Activated gamma-delta T cell treated with anti-CD3 and anti-CD28 coated beads, Interleukin-2, amount 50 U/mL, for 16 hours (primary cell): ENCODE results near the gene FRMPD2.

ENCODE experiments used
- DNase-seq: peaks from one replicate; pipeline ENCODE4 v3.0.0-alpha.2; 2020; ENCODE audit warnings: low read depth

Gene FRMPD2, protein sequence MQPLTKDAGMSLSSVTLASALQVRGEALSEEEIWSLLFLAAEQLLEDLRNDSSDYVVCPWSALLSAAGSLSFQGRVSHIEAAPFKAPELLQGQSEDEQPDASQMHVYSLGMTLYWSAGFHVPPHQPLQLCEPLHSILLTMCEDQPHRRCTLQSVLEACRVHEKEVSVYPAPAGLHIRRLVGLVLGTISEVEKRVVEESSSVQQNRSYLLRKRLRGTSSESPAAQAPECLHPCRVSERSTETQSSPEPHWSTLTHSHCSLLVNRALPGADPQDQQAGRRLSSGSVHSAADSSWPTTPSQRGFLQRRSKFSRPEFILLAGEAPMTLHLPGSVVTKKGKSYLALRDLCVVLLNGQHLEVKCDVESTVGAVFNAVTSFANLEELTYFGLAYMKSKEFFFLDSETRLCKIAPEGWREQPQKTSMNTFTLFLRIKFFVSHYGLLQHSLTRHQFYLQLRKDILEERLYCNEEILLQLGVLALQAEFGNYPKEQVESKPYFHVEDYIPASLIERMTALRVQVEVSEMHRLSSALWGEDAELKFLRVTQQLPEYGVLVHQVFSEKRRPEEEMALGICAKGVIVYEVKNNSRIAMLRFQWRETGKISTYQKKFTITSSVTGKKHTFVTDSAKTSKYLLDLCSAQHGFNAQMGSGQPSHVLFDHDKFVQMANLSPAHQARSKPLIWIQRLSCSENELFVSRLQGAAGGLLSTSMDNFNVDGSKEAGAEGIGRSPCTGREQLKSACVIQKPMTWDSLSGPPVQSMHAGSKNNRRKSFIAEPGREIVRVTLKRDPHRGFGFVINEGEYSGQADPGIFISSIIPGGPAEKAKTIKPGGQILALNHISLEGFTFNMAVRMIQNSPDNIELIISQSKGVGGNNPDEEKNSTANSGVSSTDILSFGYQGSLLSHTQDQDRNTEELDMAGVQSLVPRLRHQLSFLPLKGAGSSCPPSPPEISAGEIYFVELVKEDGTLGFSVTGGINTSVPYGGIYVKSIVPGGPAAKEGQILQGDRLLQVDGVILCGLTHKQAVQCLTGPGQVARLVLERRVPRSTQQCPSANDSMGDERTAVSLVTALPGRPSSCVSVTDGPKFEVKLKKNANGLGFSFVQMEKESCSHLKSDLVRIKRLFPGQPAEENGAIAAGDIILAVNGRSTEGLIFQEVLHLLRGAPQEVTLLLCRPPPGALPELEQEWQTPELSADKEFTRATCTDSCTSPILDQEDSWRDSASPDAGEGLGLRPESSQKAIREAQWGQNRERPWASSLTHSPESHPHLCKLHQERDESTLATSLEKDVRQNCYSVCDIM (N-terminal part only)

GRCh38 chr10:48274636-48275035 lies at the start of gene FRMPD2:
FRMPD2 (minus strand) TSS chr10:48274696; CDS start chr10:48274567, 129 bp downstream.
- no peak for DNase-seq

GRCh38 chr10:48322017-48322416 lies 47.5 kb upstream of the FRMPD2 start:
- DNase-seq = no peak

- no peak for DNase-seq
These were observed 43.0 kb upstream of the FRMPD2 start for GRCh38 chr10:48317321-48317990.

- no peak for DNase-seq
These were observed 41.7 kb upstream of the FRMPD2 start for GRCh38 chr10:48316236-48316635.

GRCh38 chr10:48314107-48314506 lies 39.6 kb upstream of the FRMPD2 start:
- no peak for DNase-seq

- DNase-seq = no peak
These were observed 35.3 kb upstream of the FRMPD2 start for GRCh38 chr10:48309711-48310226.

DNA sequence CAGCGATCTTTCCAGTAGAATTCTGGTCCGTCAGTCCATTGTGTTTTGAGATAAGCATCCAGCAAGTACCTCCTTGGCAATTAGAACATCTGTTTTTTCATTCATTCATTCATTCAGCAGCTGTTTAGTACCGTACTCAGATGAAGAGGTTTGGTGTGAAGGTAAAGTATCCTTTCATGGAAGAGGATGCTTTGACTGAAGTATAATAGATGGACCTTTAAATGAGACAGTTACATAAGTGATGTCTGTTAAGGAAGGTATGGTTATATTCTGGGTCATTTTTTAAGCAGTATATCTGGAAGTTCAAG lies 33.2 kb upstream of the FRMPD2 start:
- DNase-seq = no peak

GRCh38 chr10:48306870-48307710 lies 32.6 kb upstream of the FRMPD2 start:
- DNase-seq = peak; percentile 58

DNA sequence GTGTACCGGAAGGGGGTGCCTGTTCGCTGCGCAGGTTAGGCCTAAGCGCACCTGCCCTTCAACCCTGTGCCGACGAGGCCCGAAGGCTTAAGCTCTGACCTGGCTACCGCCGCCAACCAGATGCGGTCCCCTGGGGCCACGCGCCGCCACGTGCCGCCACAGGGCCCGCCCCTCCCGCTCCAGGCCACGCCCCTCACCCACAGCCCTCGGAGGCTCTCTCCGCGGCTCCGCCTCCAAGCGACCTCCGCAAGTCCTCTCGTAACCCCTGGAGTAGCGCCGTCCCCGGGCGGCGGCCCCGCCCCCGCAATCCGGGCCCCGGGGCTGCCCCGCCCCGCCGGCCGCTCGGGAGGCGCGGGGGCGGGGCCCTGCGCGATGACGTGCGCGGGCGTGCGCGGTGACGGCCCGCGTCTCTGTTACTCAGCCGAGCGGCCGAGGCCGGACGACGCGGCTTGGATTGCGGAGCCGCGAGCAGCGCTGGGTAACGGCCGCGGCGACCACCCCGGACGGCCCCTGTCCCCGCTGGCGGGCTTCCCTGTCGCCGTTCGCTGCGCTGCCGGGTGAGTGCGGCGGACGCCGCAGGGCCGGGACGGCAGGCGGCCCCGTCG lies 31.9 kb upstream of the FRMPD2 start, which contains the start of gene MAPK8:
TSS of gene MAPK8 (plus strand) at position 413 of the 605 bp plus-strand sequence. CDS start 94,984 bp downstream, outside the sequence.
- peak; percentile 89 for DNase-seq

- DNase-seq = no peak
These were observed 31.4 kb upstream of the FRMPD2 start for GRCh38 chr10:48305905-48306264.

DNA sequence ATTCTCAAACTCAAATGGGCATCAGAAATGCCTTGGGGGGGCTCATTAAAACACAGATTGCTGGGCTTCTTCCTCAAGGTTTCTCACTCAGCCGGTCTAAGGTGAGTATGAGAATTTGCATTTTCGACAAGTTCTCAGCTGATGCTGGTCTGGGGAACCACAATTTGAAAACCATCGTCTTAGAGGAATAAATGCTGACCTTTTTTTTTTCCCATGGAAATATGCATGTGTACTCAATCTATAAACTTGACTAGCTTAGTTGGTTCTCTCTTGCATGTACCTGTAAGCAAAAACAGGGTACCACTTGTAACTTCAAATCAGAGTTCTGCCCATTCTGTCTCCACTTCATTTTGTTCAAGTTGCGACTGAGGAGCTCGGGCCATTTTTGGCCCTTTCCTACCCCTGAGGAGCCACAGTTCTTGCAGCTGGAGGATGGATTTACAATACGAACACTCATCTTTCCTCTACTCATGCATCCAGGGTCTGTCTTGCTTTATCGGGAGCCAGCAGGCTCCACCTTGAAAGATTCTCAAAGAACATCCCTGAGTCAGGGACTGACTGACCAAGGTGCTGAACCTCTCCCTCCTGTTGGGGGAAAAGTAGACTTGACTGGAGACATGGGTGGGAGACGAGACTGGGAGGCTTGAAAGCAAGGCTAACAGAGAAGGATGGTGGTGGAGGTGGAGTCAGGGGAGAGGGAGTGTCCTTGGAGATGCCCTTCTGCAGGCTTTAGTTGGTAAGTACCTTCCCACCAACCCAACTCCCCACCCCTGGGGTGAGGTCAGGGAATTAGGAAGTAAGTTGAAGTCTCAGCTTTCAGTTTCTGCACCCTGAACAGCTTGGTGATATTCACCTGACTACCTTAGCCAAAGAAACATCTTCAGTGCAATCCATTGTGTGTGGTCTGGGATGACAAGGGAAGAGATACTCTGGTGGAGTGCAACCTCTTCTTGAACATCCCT lies 28.3 kb upstream of the FRMPD2 start:
- DNase-seq = no peak

DNA sequence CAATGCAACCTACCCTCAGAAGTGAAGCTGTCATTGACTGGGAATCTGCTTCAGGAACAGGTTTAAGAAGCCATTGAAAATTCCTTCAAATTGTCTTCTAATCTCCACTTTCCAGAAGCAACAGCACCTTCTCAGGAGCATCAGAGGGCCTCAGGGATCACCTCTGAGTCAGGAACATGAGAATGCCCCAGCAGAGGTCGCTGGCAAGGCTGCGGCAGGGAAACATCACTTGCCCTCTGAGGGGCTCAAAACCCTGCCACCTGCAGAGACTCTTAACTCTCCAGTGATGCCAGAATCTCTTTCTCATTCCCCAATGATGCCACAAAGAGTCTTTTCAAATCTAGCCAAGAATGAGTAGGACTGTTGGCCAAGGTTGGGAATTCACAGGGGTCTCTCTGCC lies 26.1 kb upstream of the FRMPD2 start:
- DNase-seq = no peak

DNA sequence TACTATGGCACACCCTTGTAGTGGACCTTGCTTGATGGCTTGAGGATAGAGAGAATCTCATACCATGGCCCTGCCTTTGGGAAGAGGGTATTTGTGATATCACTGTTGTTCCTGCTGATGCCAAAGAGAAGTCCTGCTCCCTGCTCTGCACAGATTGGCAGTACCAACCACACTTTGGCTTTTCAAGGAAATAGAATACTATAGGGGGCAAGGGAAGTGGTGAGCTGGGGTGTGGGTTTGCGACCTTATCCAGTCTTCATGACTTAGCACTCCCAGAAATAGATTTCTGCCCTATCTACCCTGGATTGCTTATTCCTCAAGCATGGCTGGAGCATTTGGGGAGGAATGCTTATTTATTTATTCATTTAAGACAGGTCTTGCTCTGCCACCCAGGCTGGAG lies 25.2 kb upstream of the FRMPD2 start:
- no peak for DNase-seq

DNA sequence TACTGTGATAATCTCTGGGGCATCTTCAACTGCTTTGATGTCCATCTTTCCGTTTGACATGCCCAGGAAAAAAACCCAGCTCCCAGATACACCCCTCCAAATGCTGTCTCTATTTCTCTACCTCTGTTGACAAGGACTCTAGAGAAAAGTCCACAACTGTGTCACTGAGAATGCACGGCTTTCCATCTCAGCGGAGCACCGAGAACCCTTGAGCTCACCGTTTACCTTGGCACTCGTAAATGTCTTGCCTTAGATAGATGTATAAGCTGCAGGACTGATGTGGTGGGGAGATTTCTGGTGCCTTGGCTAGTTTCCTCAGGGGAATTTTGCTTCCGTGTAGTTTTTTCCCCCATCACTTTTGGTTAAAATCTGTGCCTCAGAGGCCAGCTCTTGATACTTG lies 24.6 kb upstream of the FRMPD2 start:
- DNase-seq = no peak

- DNase-seq = no peak
These were observed 22.1 kb upstream of the FRMPD2 start for GRCh38 chr10:48296576-48297098.

- no peak for DNase-seq
These were observed 19.9 kb upstream of the FRMPD2 start for GRCh38 chr10:48294431-48294830.

DNA sequence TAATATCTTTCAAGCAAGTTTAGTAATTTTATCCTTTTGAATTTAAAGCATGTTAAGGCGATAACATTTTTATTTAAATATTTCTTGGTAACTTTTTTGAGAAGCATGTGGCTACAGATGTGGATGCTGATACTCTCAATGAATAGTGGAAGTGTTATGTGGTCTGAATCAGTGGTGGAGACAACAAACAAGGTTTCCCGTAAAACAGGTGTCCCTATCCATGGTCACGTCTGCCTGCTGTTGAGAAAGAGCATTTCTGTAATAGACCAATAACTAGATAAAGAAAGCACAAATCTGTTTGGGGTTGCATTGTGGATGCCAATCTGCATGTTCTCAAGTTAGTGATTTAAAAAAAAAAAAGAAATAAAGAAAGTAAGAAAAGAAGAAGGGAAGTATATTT lies 18.1 kb upstream of the FRMPD2 start:
- DNase-seq = no peak

DNA sequence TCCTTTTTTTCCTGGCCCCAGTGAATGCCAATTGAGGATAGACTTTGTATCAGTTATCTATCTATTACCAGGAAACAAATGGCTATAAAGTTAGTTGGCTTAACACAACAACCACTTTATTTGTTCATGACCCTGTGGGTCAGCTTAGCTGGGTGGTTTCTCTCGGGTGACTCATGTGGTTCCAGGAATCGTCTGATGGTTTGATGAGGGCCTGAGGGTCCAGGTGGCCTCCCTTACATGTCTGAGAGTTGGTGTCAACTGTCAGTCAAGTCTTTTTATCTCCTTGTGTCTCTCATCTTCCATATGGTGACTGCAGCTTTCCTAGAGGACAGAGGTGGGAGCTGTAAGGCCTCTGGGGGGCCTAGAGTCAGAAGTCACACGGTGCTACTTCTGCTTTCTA lies 16.7 kb upstream of the FRMPD2 start:
- no peak for DNase-seq

GRCh38 chr10:48290286-48290685 lies 15.8 kb upstream of the FRMPD2 start:
- no peak for DNase-seq
